NCI-H524 treated with DMSO at 0.1 percent for 48 hours (cell line): ENCODE data around the gene PPT2.

Experiments used
- DNase-seq: peaks from one replicate; lab custom pipeline; 2025; lab: John Stamatoyannopoulos, UW

PPT2 gene

GRCh38 chr6:32153564-32154513 lies at the start of gene PPT2:
TSS of gene PPT2 (plus strand) at chr6:32154141. CDS start at chr6:32154595, 454 bp downstream.
- peak; percentile 60 for DNase-seq

GRCh38 chr6:32105433-32105832 lies 48.5 kb upstream of the PPT2 start:
- DNase-seq = no peak

GRCh38 chr6:32107406-32107805 lies 46.5 kb upstream of the PPT2 start:
- DNase-seq = no peak

- no peak for DNase-seq
Observed at GRCh38 chr6:32108094-32108627, 45.8 kb upstream of the PPT2 start.

DNA sequence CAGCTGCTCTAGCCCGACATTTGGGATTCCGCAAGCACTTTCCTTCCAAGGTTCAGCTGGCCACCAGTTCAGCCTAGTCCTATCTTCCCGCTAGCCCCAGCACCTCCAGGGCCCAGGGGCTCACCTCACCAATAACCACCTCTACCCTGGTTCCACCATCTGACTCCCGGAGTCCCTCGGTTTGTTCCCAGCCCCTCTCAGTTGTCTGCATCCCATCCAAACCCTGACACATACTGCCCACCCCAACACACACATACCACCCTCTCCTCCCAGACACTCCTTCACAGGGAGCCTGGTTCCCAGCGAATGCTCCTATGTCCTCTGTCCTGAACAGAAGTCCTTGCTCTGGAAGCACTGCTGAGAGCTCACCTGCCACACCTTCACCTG lies 45.2 kb upstream of the PPT2 start:
- DNase-seq = no peak

DNA sequence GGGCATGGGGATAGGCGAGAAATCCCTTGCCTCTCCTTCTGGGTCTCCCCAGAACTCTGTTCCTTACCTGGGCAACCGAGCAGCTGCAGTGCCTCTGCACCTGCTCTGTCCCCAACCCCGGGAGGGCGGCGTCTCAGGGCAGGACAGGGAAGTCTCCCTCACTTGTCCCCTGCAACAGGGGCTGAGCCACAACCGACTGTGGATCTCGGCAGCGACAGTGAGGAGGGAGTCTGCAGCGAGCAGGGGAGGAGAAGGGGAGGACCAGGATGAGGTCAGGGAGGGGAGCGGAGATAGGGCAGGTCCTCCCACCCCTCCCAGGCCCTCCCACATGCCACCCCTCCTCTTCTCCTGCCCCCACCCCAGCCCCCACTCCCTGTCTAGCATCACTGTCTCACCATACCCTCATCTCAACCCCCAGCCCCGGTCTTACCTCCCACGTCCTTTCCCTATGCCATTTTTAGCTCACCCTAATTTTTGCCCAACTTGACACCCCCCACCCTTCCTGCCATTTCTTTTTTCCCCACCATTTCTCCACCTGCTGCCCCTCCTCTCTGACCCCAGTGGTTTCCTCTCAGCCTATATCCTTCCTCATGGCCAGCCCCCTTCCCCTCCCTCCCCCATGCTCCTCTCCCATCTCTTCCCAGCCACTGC lies 44.7 kb upstream of the PPT2 start, which contains the start of gene TNXB:
Gene TNXB, minus strand, starts transcription at position 225 of the 651 bp plus-strand sequence. CDS start 11,140 bp downstream, outside the sequence.
- DNase-seq = no peak

DNA sequence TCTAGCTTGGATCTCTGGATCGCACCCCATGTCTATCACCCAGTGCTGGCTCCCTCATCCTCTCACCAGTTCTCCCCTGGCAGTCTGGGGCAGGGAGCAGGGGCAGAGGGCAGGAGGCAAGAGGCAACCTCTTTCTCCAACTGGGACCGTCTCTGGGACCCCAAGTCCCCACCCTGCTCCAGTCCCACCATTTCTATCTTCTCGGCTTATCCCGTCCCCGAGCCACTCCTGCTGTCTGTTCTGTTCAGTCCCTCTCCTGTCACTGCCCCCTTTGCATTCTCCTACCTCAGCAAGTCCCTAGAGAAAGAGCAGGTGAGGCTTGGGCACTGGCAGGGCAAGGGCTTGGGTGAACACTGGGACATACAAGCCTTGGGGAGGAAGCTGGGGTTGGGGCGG lies 44.2 kb upstream of the PPT2 start:
- DNase-seq = no peak

DNA sequence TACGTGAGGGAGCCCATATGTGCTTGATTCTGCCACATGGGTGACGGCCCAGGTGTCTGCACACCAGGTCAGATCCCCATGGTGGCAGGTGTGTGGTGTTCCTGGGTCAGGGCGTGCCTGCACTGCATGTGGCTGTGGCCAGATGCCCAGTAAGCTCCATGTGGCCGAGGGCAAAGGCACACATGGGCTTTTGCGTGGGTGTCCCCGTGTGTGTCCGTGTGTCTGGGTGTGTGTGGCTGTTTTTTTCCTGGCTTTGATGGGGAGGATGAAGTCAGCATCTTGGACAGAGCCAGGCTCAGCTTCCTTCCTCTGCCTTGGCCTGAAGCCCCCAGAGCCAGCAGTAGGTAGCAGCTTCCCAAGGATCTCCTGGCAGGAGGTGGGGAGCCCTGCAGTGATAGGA lies 43.3 kb upstream of the PPT2 start:
- no peak for DNase-seq

GRCh38 chr6:32111424-32112066 lies 42.4 kb upstream of the PPT2 start:
- no peak for DNase-seq

DNA sequence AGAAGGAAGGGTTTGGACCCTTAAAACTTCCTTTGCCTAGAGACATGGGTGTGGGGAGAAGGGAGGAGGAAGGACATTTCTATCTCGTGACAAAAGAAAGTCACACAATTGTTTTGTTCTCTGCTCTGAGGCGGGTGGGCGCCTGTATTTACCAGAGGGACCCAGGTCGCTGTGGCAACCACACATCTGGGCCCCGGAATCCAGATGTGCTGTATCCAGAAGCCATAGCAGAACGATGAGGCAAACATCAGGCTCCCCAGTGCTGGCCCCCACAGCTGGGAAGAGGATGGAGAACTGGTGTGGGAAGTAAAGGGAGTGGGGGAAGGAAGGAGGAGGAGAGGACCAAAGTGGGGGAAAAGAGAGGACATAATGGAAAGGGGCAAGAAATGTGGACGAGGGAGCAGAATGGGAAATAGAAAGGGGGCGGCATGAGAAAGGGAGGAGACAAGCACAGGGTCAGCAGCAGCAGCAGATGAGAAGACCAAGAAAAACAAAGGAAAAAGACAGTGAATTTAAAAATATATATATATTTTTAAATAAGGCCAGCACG lies 41.4 kb upstream of the PPT2 start:
- no peak for DNase-seq

GRCh38 chr6:32113386-32114352 lies 40.3 kb upstream of the PPT2 start:
- DNase-seq = no peak

GRCh38 chr6:32114796-32115195 lies 39.1 kb upstream of the PPT2 start:
- DNase-seq = no peak

DNA sequence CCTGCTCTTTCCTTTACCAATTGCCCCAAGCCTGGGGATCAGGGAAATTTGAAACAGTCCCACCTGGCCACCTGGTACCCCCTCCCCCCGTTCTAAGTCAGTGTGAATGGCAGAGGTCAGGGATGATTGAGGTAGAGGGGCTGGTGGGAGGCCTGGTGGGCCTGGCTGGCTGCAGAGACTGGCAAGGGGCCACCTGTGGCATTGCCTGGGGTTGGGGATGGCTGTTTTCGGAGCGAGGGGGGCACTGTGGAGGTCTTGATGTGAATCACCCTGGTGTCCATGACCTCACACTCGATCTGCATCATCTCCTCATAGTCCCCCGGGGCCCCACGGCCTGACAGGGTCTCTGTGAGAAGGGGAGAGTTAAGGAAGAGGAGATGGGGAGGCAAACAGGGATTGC lies 38.3 kb upstream of the PPT2 start:
- DNase-seq = no peak

DNA sequence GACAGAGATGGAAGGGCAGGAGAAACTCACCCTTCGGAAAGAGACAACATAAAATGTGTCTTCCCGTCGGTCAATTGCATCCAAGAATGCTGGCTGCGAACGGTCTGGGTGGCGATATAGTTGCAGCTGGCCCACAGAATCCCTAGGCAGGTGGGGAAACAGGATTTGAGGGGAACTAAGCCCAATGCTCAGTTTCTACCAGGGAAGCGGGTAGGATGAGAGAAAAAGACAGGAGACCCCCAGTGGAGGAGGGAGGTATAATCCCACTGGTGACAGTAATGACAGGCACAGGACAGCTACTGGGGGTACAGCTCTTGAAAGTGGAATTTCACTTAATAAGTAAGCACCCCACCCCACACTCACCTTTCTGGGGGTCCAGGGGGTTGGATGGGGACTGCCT lies 37.3 kb upstream of the PPT2 start:
- DNase-seq = no peak

GRCh38 chr6:32117461-32117860 lies 36.5 kb upstream of the PPT2 start:
- DNase-seq = no peak

DNA sequence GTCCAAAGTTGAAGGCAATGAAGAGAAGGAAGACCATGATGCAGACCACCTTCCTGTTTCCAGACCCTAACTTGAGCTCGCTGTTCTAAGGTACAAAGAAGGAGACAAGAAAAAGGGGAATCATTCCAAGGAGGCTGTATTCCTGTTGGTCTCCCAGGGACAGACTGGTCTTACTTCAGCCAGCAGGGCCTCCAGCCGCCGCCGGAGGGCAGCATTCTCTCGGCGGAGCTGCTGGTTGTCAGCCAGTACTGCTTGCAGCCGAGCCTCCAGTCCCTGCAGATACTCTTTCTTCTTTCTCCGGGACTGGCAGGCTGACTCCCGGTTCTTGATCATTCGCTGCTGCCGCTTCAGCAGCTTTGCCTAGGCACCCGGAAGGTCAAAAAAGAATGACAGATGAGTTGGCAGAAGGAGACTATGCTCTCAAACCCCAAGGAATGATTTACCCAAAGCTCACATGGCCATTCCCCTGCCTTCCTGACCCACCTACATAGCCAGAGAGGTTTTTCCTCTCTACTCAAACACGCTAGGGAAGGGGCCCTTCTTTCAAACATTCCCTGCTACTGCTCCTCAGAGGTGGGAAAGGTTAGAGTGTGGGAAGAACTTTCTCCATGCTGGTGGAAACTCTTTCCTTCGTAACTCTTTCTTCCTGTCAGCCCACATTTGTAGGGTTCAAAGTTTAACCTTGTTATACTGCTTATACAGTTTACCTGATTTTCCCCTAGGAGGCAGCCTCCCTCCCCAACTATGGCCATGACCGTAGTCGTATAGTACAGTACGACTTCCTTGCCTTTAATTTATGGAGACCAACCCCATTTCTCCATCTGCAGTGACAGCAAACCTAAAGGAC lies 34.9 kb upstream of the PPT2 start:
- DNase-seq = peak; percentile 39

GRCh38 chr6:32120573-32121059 lies 33.3 kb upstream of the PPT2 start:
- DNase-seq = no peak

DNA sequence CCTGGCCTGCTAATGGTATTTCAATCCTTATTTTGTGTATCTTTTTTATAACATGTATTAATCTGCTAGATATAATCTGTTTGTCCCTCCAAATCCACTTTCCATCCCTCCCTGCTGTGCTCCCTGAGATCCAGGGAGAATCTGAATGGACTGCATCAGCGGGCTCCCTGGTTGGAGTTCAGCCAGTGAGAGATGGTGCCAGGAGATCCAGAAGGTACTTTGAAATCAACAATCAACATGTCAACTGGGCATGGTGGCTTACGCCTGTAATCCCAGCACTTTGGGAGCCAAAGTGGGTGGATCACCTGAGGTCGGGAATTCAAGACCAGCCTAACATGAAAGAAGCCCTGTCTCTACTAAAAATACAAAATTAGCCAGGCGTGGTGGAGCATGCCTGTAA lies 30.3 kb upstream of the PPT2 start:
- DNase-seq = no peak

- DNase-seq = no peak
Observed at GRCh38 chr6:32126880-32127279, 27.1 kb upstream of the PPT2 start.

DNA sequence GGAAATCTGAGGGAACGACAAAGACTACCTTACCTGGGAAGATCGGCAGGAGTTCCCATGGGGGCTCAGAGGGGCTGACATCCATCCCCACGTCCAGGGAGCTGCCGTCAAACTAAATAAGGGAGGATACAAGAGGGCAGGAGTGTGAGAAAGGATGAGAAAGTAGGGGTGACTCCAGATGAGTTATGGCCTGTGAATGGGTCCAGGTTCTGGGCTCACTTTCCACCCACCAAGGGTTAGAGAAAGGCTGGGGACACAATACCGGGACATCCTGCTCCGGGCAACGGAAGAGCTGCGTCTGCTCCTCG lies 26.6 kb upstream of the PPT2 start:
- DNase-seq = no peak
